HG03025 (cell line): ENCODE results near the gene USP48.
A peak's percentile ranks its signal among the peaks of the same experiment; 100 is the strongest.
"Not testable (repeated sequence)": the region's sequence is repeated elsewhere in the genome, so short reads cannot be mapped to it uniquely, and the experiment has no call there.

ENCODE experiments used
- ATAC-seq: cut with Tn5 transposase; IDR thresholded peaks from one replicate; pipeline ENCODE4 v1.9.1; 2021; ENCODE audit warnings: mild to moderate bottlenecking, moderate library complexity; ENCODE audit not compliant: unreplicated experiment, low FRiP score

The USP48 gene

GRCh38 chr1:21782868-21783678 lies at the start of gene USP48:
Gene USP48 (minus strand): TSS chr1:21783149. CDS start chr1:21782957, 192 bp downstream.
- ATAC-seq = peak; percentile 71

GRCh38 chr1:21831454-21831970 lies 48.6 kb upstream of the USP48 start:
- ATAC-seq = no peak

- ATAC-seq = no peak
These were observed 48.0 kb upstream of the USP48 start for GRCh38 chr1:21830792-21831453.

GRCh38 chr1:21829294-21829693 lies 46.3 kb upstream of the USP48 start:
- no peak for ATAC-seq

GRCh38 chr1:21828506-21829210 lies 45.7 kb upstream of the USP48 start:
- ATAC-seq = no peak

- ATAC-seq = no peak
These were observed 45.1 kb upstream of the USP48 start for GRCh38 chr1:21828075-21828474.

GRCh38 chr1:21827141-21827679 lies 44.3 kb upstream of the USP48 start:
- no peak for ATAC-seq

- not testable (repeated sequence) for ATAC-seq
These were observed 43.7 kb upstream of the USP48 start for GRCh38 chr1:21826694-21827093.

GRCh38 chr1:21825393-21825792 lies 42.4 kb upstream of the USP48 start:
- ATAC-seq = no peak

- no peak for ATAC-seq
These were observed 42.0 kb upstream of the USP48 start for GRCh38 chr1:21824926-21825325.

- ATAC-seq = no peak
These were observed 41.2 kb upstream of the USP48 start for GRCh38 chr1:21823980-21824702.

- ATAC-seq = no peak
These were observed 40.4 kb upstream of the USP48 start for GRCh38 chr1:21823206-21823979.

- no peak for ATAC-seq
These were observed 39.4 kb upstream of the USP48 start for GRCh38 chr1:21822349-21822748.

- no peak for ATAC-seq
These were observed 38.6 kb upstream of the USP48 start for GRCh38 chr1:21821385-21822019.

GRCh38 chr1:21820597-21821232 lies 37.8 kb upstream of the USP48 start:
- no peak for ATAC-seq

- no peak for ATAC-seq
These were observed 35.7 kb upstream of the USP48 start for GRCh38 chr1:21818656-21819055.

- ATAC-seq = no peak
These were observed 33.8 kb upstream of the USP48 start for GRCh38 chr1:21816602-21817302.
